SIG-M5 (cell line): ENCODE data around the gene VASH2.

Experiments used
- DNase-seq: peaks from one replicate; lab custom pipeline; 2025; lab: John Stamatoyannopoulos, UW

VASH2 gene

GRCh38 chr1:213035573-213035972 lies 85.2 kb downstream of the VASH2 start:
- DNase-seq, result no peak
